Nephron progenitor cell (in vitro differentiated cells): ENCODE results near the gene STKLD1.

ENCODE experiments used
- DNase-seq: peaks from one replicate; pipeline ENCODE4 v3.0.0; 2021
- H3K27ac Mint-ChIP-seq: 2 replicates; pipeline ENCODE4 v1.8.0; 2021; ENCODE audit warnings: mild to moderate bottlenecking, moderate library complexity, mixed read lengths
- H3K27me3 Mint-ChIP-seq: 2 replicates; pipeline ENCODE4 v1.8.0; 2021; ENCODE audit warnings: mild to moderate bottlenecking, low read depth, mixed read lengths; ENCODE audit not compliant: poor library complexity
- H3K36me3 Mint-ChIP-seq: 2 replicates; pipeline ENCODE4 v1.8.0; 2021; ENCODE audit warnings: low read depth, mixed read lengths
- H3K4me1 Mint-ChIP-seq: 2 replicates; pipeline ENCODE4 v1.8.0; 2021; ENCODE audit warnings: mixed read lengths
- H3K4me3 Mint-ChIP-seq: 2 replicates; pipeline ENCODE4 v1.8.0; 2021; ENCODE audit warnings: mild to moderate bottlenecking, moderate library complexity, mixed read lengths
- H3K9me3 Mint-ChIP-seq: 2 replicates; pipeline ENCODE4 v1.8.0; 2021; ENCODE audit warnings: mild to moderate bottlenecking, moderate library complexity, mixed read lengths
- TF ChIP-seq, protein P1 (sequence below): fragments of 200-600 bp; sonication (generic); IDR thresholded peaks from 2 replicates; pipeline ENCODE4 v1.5.0; 2021; ENCODE audit warnings: antibody characterized with exemption

STKLD1 gene

GRCh38 chr9:133437753-133438531 is 61.8 kb downstream of the STKLD1 start:
- H3K27ac Mint-ChIP-seq: no peak overlapping the region
- H3K9me3 Mint-ChIP-seq: no peaks in the 10 kb centered on the region
- H3K4me1 Mint-ChIP-seq: peaks cover 8% of the 10 kb centered on the region
- TF ChIP-seq, protein P1, sequence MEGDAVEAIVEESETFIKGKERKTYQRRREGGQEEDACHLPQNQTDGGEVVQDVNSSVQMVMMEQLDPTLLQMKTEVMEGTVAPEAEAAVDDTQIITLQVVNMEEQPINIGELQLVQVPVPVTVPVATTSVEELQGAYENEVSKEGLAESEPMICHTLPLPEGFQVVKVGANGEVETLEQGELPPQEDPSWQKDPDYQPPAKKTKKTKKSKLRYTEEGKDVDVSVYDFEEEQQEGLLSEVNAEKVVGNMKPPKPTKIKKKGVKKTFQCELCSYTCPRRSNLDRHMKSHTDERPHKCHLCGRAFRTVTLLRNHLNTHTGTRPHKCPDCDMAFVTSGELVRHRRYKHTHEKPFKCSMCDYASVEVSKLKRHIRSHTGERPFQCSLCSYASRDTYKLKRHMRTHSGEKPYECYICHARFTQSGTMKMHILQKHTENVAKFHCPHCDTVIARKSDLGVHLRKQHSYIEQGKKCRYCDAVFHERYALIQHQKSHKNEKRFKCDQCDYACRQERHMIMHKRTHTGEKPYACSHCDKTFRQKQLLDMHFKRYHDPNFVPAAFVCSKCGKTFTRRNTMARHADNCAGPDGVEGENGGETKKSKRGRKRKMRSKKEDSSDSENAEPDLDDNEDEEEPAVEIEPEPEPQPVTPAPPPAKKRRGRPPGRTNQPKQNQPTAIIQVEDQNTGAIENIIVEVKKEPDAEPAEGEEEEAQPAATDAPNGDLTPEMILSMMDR: no peak
- H3K4me3 Mint-ChIP-seq: no peak overlapping the region
- peaks cover 3% of the 10 kb centered on the region for H3K27me3 Mint-ChIP-seq
- no peak for DNase-seq
- H3K36me3 Mint-ChIP-seq: no peaks in the 10 kb centered on the region

DNA sequence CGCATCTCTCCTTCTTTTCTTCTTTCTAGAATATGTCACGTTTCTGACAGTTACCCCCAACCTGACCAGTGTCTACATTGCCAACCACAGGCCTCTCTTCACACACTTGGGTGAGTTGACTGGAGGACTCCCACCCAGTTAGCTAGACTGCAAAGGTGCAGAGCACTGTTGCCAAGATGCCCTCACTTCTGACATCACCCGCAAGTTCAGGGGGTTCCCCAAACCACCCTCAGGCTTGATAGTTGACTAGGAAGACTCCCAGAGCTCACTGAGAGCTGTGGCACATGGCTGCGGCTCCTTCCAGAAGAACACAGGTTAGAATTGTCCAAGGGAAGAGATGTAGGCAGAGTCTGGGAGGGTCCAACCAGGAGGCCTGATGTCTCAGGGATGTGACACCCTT is 63.2 kb downstream of the STKLD1 start:
- H3K4me1 Mint-ChIP-seq: peaks cover 12% of the 10 kb centered on the region
- TF ChIP-seq, protein P1: no peak
- no peak overlapping the region for H3K4me3 Mint-ChIP-seq
- no peak for DNase-seq
- peaks cover 3% of the 10 kb centered on the region for H3K27me3 Mint-ChIP-seq
- H3K36me3 Mint-ChIP-seq: no peaks in the 10 kb centered on the region
- H3K9me3 Mint-ChIP-seq: no peaks in the 10 kb centered on the region
- no peak overlapping the region for H3K27ac Mint-ChIP-seq

DNA sequence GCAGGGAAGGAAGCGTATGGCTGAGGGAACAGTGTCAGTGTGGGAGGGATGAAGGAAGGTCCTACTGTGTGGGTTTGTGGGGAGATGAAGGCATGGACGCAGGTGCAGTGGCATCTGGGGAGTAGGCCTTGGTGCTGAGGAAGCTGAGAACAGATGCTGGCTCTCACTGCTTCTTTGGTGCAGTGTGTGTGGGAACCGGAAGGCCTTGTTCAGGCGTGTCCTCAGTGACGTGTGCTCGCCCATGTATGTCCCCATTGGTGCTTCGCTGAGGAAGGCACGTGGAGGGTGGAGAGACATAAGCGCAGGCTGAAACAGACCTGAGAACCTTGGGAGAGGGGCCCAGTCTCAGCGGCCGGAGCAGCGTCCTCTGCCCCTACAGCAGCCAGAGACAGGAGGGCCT is 64.7 kb downstream of the STKLD1 start:
- Mint-ChIP-seq H3K4me3 (no peak overlapping the region), H3K4me1 (peaks cover 12% of the 10 kb centered on the region), H3K27me3 (peaks cover 6% of the 10 kb centered on the region), H3K36me3 (no peaks in the 10 kb centered on the region), H3K27ac (no peak overlapping the region), H3K9me3 (no peaks in the 10 kb centered on the region)
- TF ChIP-seq, protein P1: no peak
- no peak for DNase-seq

- DNase-seq: no peak
- Mint-ChIP-seq H3K27me3 (peaks cover 9% of the 10 kb centered on the region), H3K36me3 (no peaks in the 10 kb centered on the region), H3K4me3 (no peak overlapping the region), H3K4me1 (peaks cover 18% of the 10 kb centered on the region), H3K27ac (no peak overlapping the region), H3K9me3 (no peaks in the 10 kb centered on the region)
- TF ChIP-seq, protein P1: no peak
Measured at GRCh38 chr9:133441571-133441970, 65.4 kb downstream of the STKLD1 start.

GRCh38 chr9:133443248-133443647 is 67.1 kb downstream of the STKLD1 start:
- no peak for DNase-seq
- Mint-ChIP-seq H3K27me3 (peaks cover 9% of the 10 kb centered on the region), H3K9me3 (no peaks in the 10 kb centered on the region), H3K4me3 (no peak overlapping the region), H3K4me1 (peaks cover 18% of the 10 kb centered on the region), H3K36me3 (no peaks in the 10 kb centered on the region), H3K27ac (no peak overlapping the region)
- TF ChIP-seq, protein P1: no peak

- H3K9me3 Mint-ChIP-seq: no peaks in the 10 kb centered on the region
- TF ChIP-seq, protein P1: no peak
- peaks cover 9% of the 10 kb centered on the region for H3K27me3 Mint-ChIP-seq
- peaks cover 18% of the 10 kb centered on the region for H3K4me1 Mint-ChIP-seq
- no peak overlapping the region for H3K27ac Mint-ChIP-seq
- no peaks in the 10 kb centered on the region for H3K36me3 Mint-ChIP-seq
- DNase-seq: no peak
- no peak overlapping the region for H3K4me3 Mint-ChIP-seq
Measured at GRCh38 chr9:133443982-133444381, 67.8 kb downstream of the STKLD1 start.
